Ascending aorta (tissue), 2 donors: ENCODE measurements around the gene DOK4. TPM values are rescaled to one million over a fixed set of nuclear protein-coding genes. Genes with fewer than 3 reads are reported as not detected.

Experiments
- DNase-seq, 2 donors: peaks; one replicate each; pipeline ENCODE4 v3.0.0-alpha.2; 2019; ENCODE audit warnings: low spot score in 2 of 2
- H3K27ac ChIP-seq, 2 donors: fragments of 200-600 bp; sonication (generic); one replicate each; pipeline ENCODE4 v1.5.1; 2016 to 2017; ENCODE audit warnings: mild to moderate bottlenecking in 1 of 2
- H3K27me3 ChIP-seq: fragments of 200-600 bp; sonication (generic); one replicate; pipeline ENCODE4 v1.5.1; 2017
- H3K36me3 ChIP-seq, 2 donors: fragments of 200-600 bp; sonication (generic); one replicate each; pipeline ENCODE4 v1.5.1; 2016
- H3K4me1 ChIP-seq, 2 donors: fragments of 200-600 bp; sonication (generic); one replicate each; pipeline ENCODE4 v1.5.1; 2016 to 2017; ENCODE audit warnings: mild to moderate bottlenecking in 1 of 2
- H3K4me3 ChIP-seq, 2 donors: fragments of 200-600 bp; sonication (generic); one replicate each; pipeline ENCODE4 v1.5.1; 2016 to 2017; ENCODE audit warnings: mild to moderate bottlenecking in 1 of 2
- H3K9me3 ChIP-seq, 2 donors: fragments of 200-600 bp; sonication (generic); one replicate each; pipeline ENCODE4 v1.5.1; 2016
- CTCF ChIP-seq, 3 experiments: fragments of 200-600 bp in 2 of 3; fragments of 450-650 bp in 1 of 3; sonication (generic) in 2 of 3; IDR thresholded peaks; one replicate each; pipeline ENCODE4 v1.5.1; 2016 to 2019; ENCODE audit warnings: antibody characterized with exemption in 3 of 3, mild to moderate bottlenecking in 1 of 3, moderate library complexity in 1 of 3
- intact Hi-C: fragments of 100-400 bp; cut with DNase I; formaldehyde crosslinking; loops from one replicate; pipeline ENCODE4 v1.15.1; 2023
- total RNA-seq: library from RNA; depleted of rRNA; stranded (reverse); fragments of >200 nt; gene quantifications from one replicate; pipeline ENCODE4 v1.1.0, GENCODE V29; 2016

DOK4 gene
- total RNA-seq, 1 donor from 2014 or later: 40.2 TPM

- Histone ChIP-seq H3K4me3 (no peak overlapping the region), H3K36me3 (peaks cover 9 to 11% of the 10 kb centered on the region in 2 donors), H3K27me3 (no peaks in the 10 kb centered on the region), H3K27ac (no peak overlapping the region), H3K9me3 (no peaks in the 10 kb centered on the region), H3K4me1 (no peaks in the 10 kb centered on the region)
- intact Hi-C loops: no loop called here
- no peak for TF ChIP-seq CTCF (IDR thresholded peaks at IDR 0.05)
- DNase-seq: no peak
These were observed 21.7 kb upstream of the DOK4 start for GRCh38 chr16:57508035-57508425.

- no peaks in the 10 kb centered on the region for H3K27me3 ChIP-seq
- H3K9me3 ChIP-seq: no peaks in the 10 kb centered on the region
- no peak for DNase-seq
- TF ChIP-seq CTCF (IDR thresholded peaks at IDR 0.05): no peak
- no peak overlapping the region for H3K4me3 ChIP-seq
- intact Hi-C loops: no loop called here
- H3K4me1 ChIP-seq: no peaks in the 10 kb centered on the region
- H3K36me3 ChIP-seq: peaks cover 3 to 5% of the 10 kb centered on the region in 2 donors
- H3K27ac ChIP-seq: no peak overlapping the region
These were observed 21.1 kb upstream of the DOK4 start for GRCh38 chr16:57507136-57508034.

GRCh38 chr16:57505169-57505568 is 18.9 kb upstream of the DOK4 start:
- Histone ChIP-seq H3K27me3 (no peaks in the 10 kb centered on the region), H3K27ac (no peak overlapping the region), H3K4me1 (no peaks in the 10 kb centered on the region), H3K4me3 (no peak overlapping the region), H3K36me3 (no peaks in the 10 kb centered on the region), H3K9me3 (no peaks in the 10 kb centered on the region)
- TF ChIP-seq CTCF (IDR thresholded peaks at IDR 0.05): no peak
- DNase-seq: no peak
- intact Hi-C loops: no loop called here

- intact Hi-C loops: no loop called here
- no peak for DNase-seq
- Histone ChIP-seq H3K27ac (no peak overlapping the region), H3K36me3 (no peaks in the 10 kb centered on the region), H3K4me1 (no peaks in the 10 kb centered on the region), H3K4me3 (no peak overlapping the region), H3K9me3 (no peaks in the 10 kb centered on the region), H3K27me3 (no peaks in the 10 kb centered on the region)
- no peak for TF ChIP-seq CTCF (IDR thresholded peaks at IDR 0.05)
These were observed 18.2 kb upstream of the DOK4 start for GRCh38 chr16:57504491-57504890.

GRCh38 chr16:57504001-57504400 is 17.7 kb upstream of the DOK4 start:
- Histone ChIP-seq H3K36me3 (no peaks in the 10 kb centered on the region), H3K27ac (no peak overlapping the region), H3K4me1 (no peaks in the 10 kb centered on the region), H3K9me3 (no peaks in the 10 kb centered on the region), H3K4me3 (no peak overlapping the region), H3K27me3 (no peaks in the 10 kb centered on the region)
- intact Hi-C loops: no loop called here
- DNase-seq: no peak
- no peak for TF ChIP-seq CTCF (IDR thresholded peaks at IDR 0.05)
